ENCODE measurements around the gene MRPL33.
A peak's percentile ranks its signal among the peaks of the same experiment; 100 is the strongest.

DNA sequence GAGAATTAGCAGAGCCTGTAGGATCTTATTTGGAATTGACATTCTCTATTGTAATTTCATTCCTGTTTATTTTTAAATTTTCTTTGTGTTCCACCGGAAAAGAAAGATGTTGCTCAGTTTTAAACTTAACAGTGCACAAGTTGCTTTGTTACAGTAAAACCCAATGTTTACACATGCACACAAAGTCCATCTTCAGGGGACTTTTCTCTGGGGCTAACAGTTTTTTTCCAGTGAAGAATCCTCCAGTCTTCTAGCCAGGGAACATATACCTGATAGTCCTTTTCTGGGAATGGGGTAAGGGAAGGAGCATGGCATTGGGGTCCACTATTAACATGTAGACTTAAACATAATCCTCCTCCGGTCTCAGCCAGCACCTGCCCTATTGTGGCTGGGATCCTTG, 25.2 kb upstream of the MRPL33 start:
- TF ChIP-seq HOXD1 (CRISPR knock-in tag; IDR thresholded peaks at IDR 0.05) (no peak), SMAD3 (CRISPR knock-in tag; IDR thresholded peaks at IDR 0.05) (peak; percentile 82; the same call in 1 of the 2 replicates), ZNF784 (CRISPR knock-in tag; IDR thresholded peaks at IDR 0.05; ENCODE audit: borderline replicate concordance) (no peak), ZFX (CRISPR knock-in tag; IDR thresholded peaks at IDR 0.05; ENCODE audit: low read depth) (no peak), CREB3 (CRISPR knock-in tag; IDR thresholded peaks at IDR 0.05) (no peak), ZNF180 (CRISPR knock-in tag; IDR thresholded peaks at IDR 0.05; ENCODE audit: borderline replicate concordance, low read depth) (no peak), CTCF (CRISPR knock-in tag; IDR thresholded peaks at IDR 0.05) (no peak)
